SK-N-SH (cell line): ENCODE results near the gene NPRL2. TPM values are rescaled to one million over a fixed set of nuclear protein-coding genes. Genes with fewer than 3 reads are reported as not detected.

Source experiments
- CTCF ChIA-PET: fragments of 300-600, 350-600 bp; formaldehyde crosslinking; extraction: SDS; loops from one replicate; lab custom pipeline; 2021; lab: Yijun Ruan, JAX
- POLR2A ChIA-PET: fragments of 350-600 bp; sonication (Branson Sonifier 250); formaldehyde crosslinking; extraction: SDS; loops from one replicate; lab custom pipeline; 2020; ENCODE audit warnings: antibody characterized with exemption, inconsistent platforms; lab: Yijun Ruan, JAX
- DNase-seq: peaks from one replicate; pipeline ENCODE4 v3.0.0; 2012
- H2AFZ ChIP-seq: fragments of 200-600 bp; sonication (generic); 2 replicates; pipeline ENCODE4 v1.8.1; 2016; ENCODE audit warnings: antibody characterized with exemption, mild to moderate bottlenecking, low read depth
- H3F3A ChIP-seq: fragments of 200-600 bp; sonication (generic); replicated peaks from 2 replicates; pipeline ENCODE3; 2016; ENCODE audit warnings: antibody characterized with exemption, mild to moderate bottlenecking; ENCODE audit not compliant: insufficient read depth
- H3K27ac ChIP-seq, 2 experiments: fragments of 200-500 bp in 1 of 2; fragments of 200-600 bp in 1 of 2; sonication (Bioruptor generic) in 1 of 2; sonication (generic), shearing (Covaris generic) in 1 of 2; 2 replicates each; pipeline versions ENCODE4 v1.5.1 to v1.6.1; 2014 to 2016; ENCODE audit warnings: low read depth in 2 of 2, inconsistent platforms in 1 of 2, low read length in 1 of 2, mild to moderate bottlenecking in 1 of 2, mixed read lengths in 1 of 2
- H3K27me3 ChIP-seq: fragments of 200-600 bp; sonication (generic), shearing (Covaris generic); 2 replicates; pipeline ENCODE4 v1.6.1; 2016; ENCODE audit warnings: mixed run types; ENCODE audit not compliant: insufficient read depth
- H3K36me3 ChIP-seq, 2 experiments: fragments of 200-500 bp in 1 of 2; fragments of 200-600 bp in 1 of 2; sonication (Bioruptor generic) in 1 of 2; sonication (generic) in 1 of 2; replicated peaks in 1 of 2; 2 replicates each; pipeline versions ENCODE3 to v1.5.1; 2014 to 2016; ENCODE audit warnings: low read length in 1 of 2, mild to moderate bottlenecking in 1 of 2; ENCODE audit not compliant: insufficient read depth in 2 of 2, control insufficient read depth in 1 of 2
- H3K4me1 ChIP-seq, 2 experiments: fragments of 200-500 bp in 1 of 2; fragments of 200-600 bp in 1 of 2; sonication (Bioruptor generic) in 1 of 2; sonication (generic), shearing (Covaris generic) in 1 of 2; 2 replicates each; pipeline versions ENCODE4 v1.5.1 to v1.6.1; 2014 to 2016; ENCODE audit warnings: low read depth in 1 of 2, low read length in 1 of 2, mixed run types in 1 of 2; ENCODE audit not compliant: insufficient read depth in 2 of 2, control insufficient read depth in 1 of 2
- H3K4me2 ChIP-seq: fragments of 200-600 bp; sonication (generic), shearing (Covaris generic); 2 replicates; pipeline ENCODE4 v1.6.1; 2017; ENCODE audit warnings: mixed run types
- H3K4me3 ChIP-seq, 2 experiments: fragments of 200-500 bp in 1 of 2; fragments of 200-600 bp in 1 of 2; sonication (Bioruptor generic) in 1 of 2; sonication (generic), shearing (Covaris generic) in 1 of 2; 2 replicates each; pipeline versions ENCODE4 v1.5.1 to v1.8.1; 2014 to 2016; ENCODE audit warnings: low read depth in 2 of 2, inconsistent platforms in 1 of 2, low read length in 1 of 2, mild to moderate bottlenecking in 1 of 2, mixed read lengths in 1 of 2, moderate library complexity in 1 of 2
- H3K79me2 ChIP-seq: fragments of 200-600 bp; sonication (generic); 2 replicates; pipeline ENCODE4 v1.8.1; 2017; ENCODE audit warnings: mild to moderate bottlenecking; ENCODE audit not compliant: insufficient read depth
- H3K9ac ChIP-seq: fragments of 200-600 bp; sonication (generic); 2 replicates; pipeline ENCODE4 v1.6.1; 2017; ENCODE audit warnings: mixed run types
- H3K9me2 ChIP-seq: fragments of 200-600 bp; sonication (generic); 2 replicates; pipeline ENCODE4 v1.6.1; 2017; ENCODE audit warnings: mixed run types
- H3K9me3 ChIP-seq: fragments of 200-600 bp; sonication (generic); 2 replicates; pipeline ENCODE4 v1.6.1; 2017; ENCODE audit warnings: mixed run types, mild to moderate bottlenecking, moderate library complexity
- H4K20me1 ChIP-seq: fragments of 200-600 bp; sonication (generic); 2 replicates; pipeline ENCODE4 v1.6.1; 2017; ENCODE audit warnings: mild to moderate bottlenecking, mixed run types; ENCODE audit not compliant: insufficient read depth
- CTCF ChIP-seq: fragments of 200-600 bp; sonication (generic); IDR thresholded peaks from 2 replicates; pipeline ENCODE4 v1.6.1; 2017; ENCODE audit warnings: antibody characterized with exemption, mild to moderate bottlenecking, moderate library complexity
- ELF1 ChIP-seq: IDR thresholded peaks from 2 replicates; pipeline ENCODE4 v1.4.0; 2012
- EP300 ChIP-seq, 2 experiments: IDR thresholded peaks; 2 replicates each; pipeline versions ENCODE4 v1.4.0 to v1.6.1; 2012; ENCODE audit warnings: borderline replicate concordance in 1 of 2, low read depth in 1 of 2, low read length in 1 of 2
- FOSL2 ChIP-seq: IDR thresholded peaks from 2 replicates; pipeline ENCODE4 v1.4.0; 2012; ENCODE audit warnings: low read depth, mild to moderate bottlenecking, moderate library complexity, borderline replicate concordance
- IRF3 ChIP-seq: fragments of 150-350 bp; IDR thresholded peaks from 2 replicates; pipeline ENCODE4 v1.6.1; 2016; ENCODE audit warnings: mild to moderate bottlenecking, low read depth, low read length
- JUND ChIP-seq: IDR thresholded peaks from 2 replicates; pipeline ENCODE4 v1.4.0; 2012
- MXI1 ChIP-seq: IDR thresholded peaks from 2 replicates; pipeline ENCODE4 v1.6.1; 2012; ENCODE audit warnings: mild to moderate bottlenecking, low read depth, low read length, improper control_type of control experiment
- NRF1 ChIP-seq: IDR thresholded peaks from 2 replicates; pipeline ENCODE4 v1.6.1; 2012; ENCODE audit warnings: low read depth, mild to moderate bottlenecking, low read length
- RAD21 ChIP-seq: IDR thresholded peaks from 2 replicates; pipeline ENCODE4 v1.6.1; 2012; ENCODE audit warnings: mild to moderate bottlenecking, low read length
- RCOR1 ChIP-seq: fragments of 150-350 bp; IDR thresholded peaks from 2 replicates; pipeline ENCODE4 v1.6.1; 2017; ENCODE audit warnings: antibody characterized with exemption, low read length
- RXRA ChIP-seq: IDR thresholded peaks from 2 replicates; pipeline ENCODE4 v1.4.0; 2012; ENCODE audit warnings: low read depth, mild to moderate bottlenecking, borderline replicate concordance
- SIN3A ChIP-seq: IDR thresholded peaks from 2 replicates; pipeline ENCODE4 v1.6.1; 2012; ENCODE audit warnings: low read depth, mild to moderate bottlenecking, low read length, moderate library complexity, borderline replicate concordance
- SMC3 ChIP-seq: IDR thresholded peaks from 2 replicates; pipeline ENCODE4 v1.6.1; 2012; ENCODE audit warnings: low read depth, low read length, improper control_type of control experiment
- TCF12 ChIP-seq: IDR thresholded peaks from 2 replicates; pipeline ENCODE4 v1.4.0; 2012
- TEAD4 ChIP-seq: IDR thresholded peaks from 2 replicates; pipeline ENCODE4 v1.4.0; 2012; ENCODE audit warnings: mild to moderate bottlenecking, borderline replicate concordance; ENCODE audit not compliant: insufficient read depth
- USF1 ChIP-seq: IDR thresholded peaks from 2 replicates; pipeline ENCODE4 v1.4.0; 2012; ENCODE audit warnings: low read depth, borderline replicate concordance
- ZBTB33 ChIP-seq: IDR thresholded peaks from 2 replicates; pipeline ENCODE4 v1.4.0; 2012; ENCODE audit warnings: low read depth, borderline replicate concordance
- WGBS: methylation state at CpG from one replicate; pipeline ENCODE4 v1.1.6; 2017; ENCODE audit warnings: low lambda C conversion rate; 5-methylcytosine and 5-hydroxymethylcytosine counted together
- polyA plus RNA-seq, 3 experiments: library from polyadenylated mRNA; depleted of rRNA; stranded (reverse); fragments of >200 nt; gene quantifications; 2 replicates each; pipeline ENCODE4 v1.2.3, GENCODE V29; 2012

Gene NPRL2
- polyA plus RNA-seq, 1 of the 3 experiments (the other 2 are of a cell fraction): 43.6 TPM

GRCh38 chr3:50347187-50347813 lies 3.3 kb downstream of the NPRL2 start:
- WGBS: 18% methylated on average over 13 of the region's 14 CpGs
- TF ChIP-seq FOSL2: no peak; the same call in 1 of the 2 replicates
- TF ChIP-seq RAD21: peak; percentile 83
- peak; percentile 23; the same call in 1 of the 2 replicates for TF ChIP-seq MXI1
- TF ChIP-seq SMC3: peak; percentile 63; the same call in 1 of the 2 replicates
- 0 out of 2 replicates have a peak, but pooled peaks have one; percentile 16 for TF ChIP-seq RCOR1
- TF ChIP-seq SIN3A: 0 out of 2 replicates have a peak, but pooled peaks have one; percentile 15
- no peak for TF ChIP-seq JUND
- peak; percentile 71 for TF ChIP-seq CTCF
- Histone ChIP-seq H3K27ac (peak overlapping the region in 1 of 2 experiments; percentile 35; a peak in 1 of 4 replicates), H3F3A (peaks cover 3% of the 10 kb centered on the region), H3K4me3 (no peak overlapping the region), H3K9me2 (no peaks in the 10 kb centered on the region), H3K4me1 (peaks cover 11 to 42% of the 10 kb centered on the region in 2 experiments; a peak in 1 of 4 replicates), H3K79me2 (peaks cover 28% of the 10 kb centered on the region), H3K9ac (no peak overlapping the region), H3K4me2 (no peak overlapping the region), H3K9me3 (no peaks in the 10 kb centered on the region), H3K27me3 (no peaks in the 10 kb centered on the region), H3K36me3 (peaks cover 0 to 17% of the 10 kb centered on the region in 2 experiments), H2AFZ (no peak overlapping the region), H4K20me1 (0 out of 2 replicates have a peak, but pooled peaks cover 3% of the 10 kb centered on the region)
- DNase-seq: peak; percentile 83
- CTCF ChIA-PET: interaction anchor here (0.6 to 6.0 kb wide), 38 partner anchors 9 to 566 kb away, joined by 3 to 45 read pairs (median 4); partner anchors contain the start of genes CISH, HEMK1 and RASSF1
- POLR2A ChIA-PET: interaction anchor here (0.9 to 2.6 kb wide), 5 partner anchors 10 to 221 kb away, joined by 3 to 5 read pairs (median 4); partner anchors contain the start of genes HYAL3 and NAA80

GRCh38 chr3:50345586-50346234 lies 4.9 kb downstream of the NPRL2 start, which contains the start of gene ZMYND10:
Gene ZMYND10, minus strand, starts transcription at chr3:50345732. Its CDS starts 153 bp downstream, at chr3:50345579.
- no peak within 1 kb of the TSS for H3K9ac ChIP-seq
- POLR2A ChIA-PET: no interaction called here

More at GRCh38 chr3:50345586-50346234, 4.9 kb downstream of the NPRL2 start, which contains the start of gene ZMYND10:
- CTCF ChIA-PET: interaction anchor here (1.0 to 6.0 kb wide), 12 partner anchors 11 to 268 kb away, joined by 3 to 45 read pairs (median 10); partner anchors contain the start of gene HYAL1
- Histone ChIP-seq H2AFZ (no peak within 1 kb of the TSS), H3K4me1 (peaks cover 3 to 32% of the 10 kb centered on the region in 2 experiments; a peak in 1 of 4 replicates), H3K9me3 (no peaks in the 10 kb centered on the region), H3K27me3 (no peaks in the 10 kb centered on the region), H3K9me2 (no peaks in the 10 kb centered on the region), H4K20me1 (no peaks in the 10 kb centered on the region), H3K4me3 (no peak within 1 kb of the TSS), H3K27ac (no peak within 1 kb of the TSS), H3F3A (peaks cover 3% of the 10 kb centered on the region), H3K4me2 (no peak within 1 kb of the TSS), H3K36me3 (peaks cover 0 to 17% of the 10 kb centered on the region in 2 experiments), H3K79me2 (peaks cover 15% of the 10 kb centered on the region)
- DNase-seq: no peak
- 85% methylated on average over 30 of the region's 45 CpGs for WGBS
- no peak for TF ChIP-seq NRF1
- TF ChIP-seq TCF12: no peak
- no peak for TF ChIP-seq FOSL2
- TF ChIP-seq TEAD4: no peak
- no peak for TF ChIP-seq IRF3
- TF ChIP-seq SMC3: no peak
- no peak for TF ChIP-seq ZBTB33
- TF ChIP-seq ELF1: no peak
- no peak for TF ChIP-seq RXRA
- TF ChIP-seq RCOR1: no peak
- no peak for TF ChIP-seq EP300 (IDR thresholded peaks at IDR 0.05; ENCODE audit: borderline replicate concordance in 1 of 2, low read depth in 1 of 2, low read length in 1 of 2)
- TF ChIP-seq USF1: no peak
